Kidney tubule cell (primary cell): ENCODE results near the gene SRSF6.
A peak's percentile ranks its signal among the peaks of the same experiment; 100 is the strongest.
"Not testable (repeated sequence)": the region's sequence is repeated elsewhere in the genome, so short reads cannot be mapped to it uniquely, and the experiment has no call there.

ENCODE experiments used
- DNase-seq: peaks from one replicate; pipeline ENCODE4 v3.0.0-alpha.2; 2018; ENCODE audit warnings: low spot score

Gene SRSF6

DNA sequence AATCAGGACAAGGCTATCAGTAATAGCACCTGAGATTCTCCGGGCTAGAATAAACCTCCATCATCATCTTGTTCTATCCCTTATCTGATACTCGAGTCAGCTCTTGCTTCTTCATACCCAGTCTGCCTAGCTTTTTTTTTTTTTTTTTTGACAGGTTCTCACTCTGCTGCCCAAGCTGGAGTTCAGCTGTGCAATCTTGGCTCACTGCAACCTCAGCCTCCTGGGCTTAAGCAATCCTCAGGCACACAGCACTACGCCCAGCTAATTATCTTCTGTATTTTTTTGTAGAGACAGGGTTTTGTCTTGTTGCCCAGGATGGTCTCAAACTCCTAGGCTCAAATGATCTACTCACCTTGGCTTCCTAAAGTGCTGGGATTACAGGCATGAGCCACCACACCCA is 19.5 kb downstream of the SRSF6 start:
- no peak for DNase-seq

DNA sequence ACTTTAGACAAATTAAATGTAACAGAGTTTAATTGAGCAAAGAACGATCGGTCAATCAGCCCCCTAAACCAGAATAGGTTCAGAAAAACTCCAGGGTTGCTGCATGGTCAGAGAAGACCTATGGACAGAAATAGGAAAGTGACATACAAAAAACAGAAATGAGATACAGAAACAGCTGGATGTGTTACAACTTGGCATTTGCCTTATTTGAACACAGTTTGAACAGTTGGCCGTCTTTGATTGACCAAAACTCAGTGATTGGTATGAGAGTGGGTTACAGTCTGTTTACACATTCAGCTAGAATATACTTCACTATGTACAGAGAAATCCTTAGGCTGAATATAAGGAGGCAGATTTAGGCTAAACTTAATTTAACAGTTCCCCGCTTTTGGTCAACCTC is 19.9 kb downstream of the SRSF6 start:
- no peak for DNase-seq

GRCh38 chr20:43490038-43490437 is 32.3 kb downstream of the SRSF6 start:
- DNase-seq: no peak

GRCh38 chr20:43492101-43492500 is 34.4 kb downstream of the SRSF6 start:
- no peak for DNase-seq

- DNase-seq: no peak
Observed at GRCh38 chr20:43495388-43495787, 37.7 kb downstream of the SRSF6 start.

DNA sequence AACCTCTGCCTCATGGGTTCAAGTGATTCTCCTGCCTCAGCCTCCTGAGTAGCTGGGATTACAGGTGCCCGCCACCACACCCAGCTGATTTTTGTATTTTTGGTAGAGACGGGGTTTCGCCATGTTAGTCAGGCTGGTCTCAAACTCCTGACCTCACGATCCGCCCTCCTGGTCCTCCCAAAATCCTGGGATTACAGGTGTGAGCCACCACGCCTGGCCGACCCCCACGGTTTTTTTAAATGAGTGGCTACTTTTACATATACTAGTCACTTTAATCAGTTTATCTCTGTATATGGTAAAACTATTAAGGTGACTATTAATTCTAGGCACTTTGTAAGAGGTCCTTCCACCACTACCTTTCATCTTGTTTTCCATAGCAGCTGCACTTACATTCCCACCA is 44.3 kb downstream of the SRSF6 start:
- not testable (repeated sequence) for DNase-seq

DNA sequence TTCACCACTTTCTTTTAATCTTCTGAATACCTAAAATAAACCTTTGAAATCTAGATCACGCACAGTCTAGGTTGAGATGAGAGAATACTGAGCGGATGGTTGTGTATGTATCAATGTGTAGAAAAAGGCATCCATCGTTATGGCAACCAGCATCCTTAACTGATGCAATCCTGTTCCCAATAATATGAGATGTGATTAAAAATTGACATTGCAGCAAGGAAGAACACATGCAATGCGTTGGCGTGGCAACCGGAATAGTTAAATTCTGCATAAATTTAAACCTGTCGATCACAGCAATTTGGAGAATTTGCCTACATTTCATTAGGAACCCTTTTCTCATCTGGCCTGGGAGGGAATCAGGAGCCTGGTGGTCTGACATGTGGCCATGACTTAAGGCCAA is 48.5 kb downstream of the SRSF6 start:
- no peak for DNase-seq

DNA sequence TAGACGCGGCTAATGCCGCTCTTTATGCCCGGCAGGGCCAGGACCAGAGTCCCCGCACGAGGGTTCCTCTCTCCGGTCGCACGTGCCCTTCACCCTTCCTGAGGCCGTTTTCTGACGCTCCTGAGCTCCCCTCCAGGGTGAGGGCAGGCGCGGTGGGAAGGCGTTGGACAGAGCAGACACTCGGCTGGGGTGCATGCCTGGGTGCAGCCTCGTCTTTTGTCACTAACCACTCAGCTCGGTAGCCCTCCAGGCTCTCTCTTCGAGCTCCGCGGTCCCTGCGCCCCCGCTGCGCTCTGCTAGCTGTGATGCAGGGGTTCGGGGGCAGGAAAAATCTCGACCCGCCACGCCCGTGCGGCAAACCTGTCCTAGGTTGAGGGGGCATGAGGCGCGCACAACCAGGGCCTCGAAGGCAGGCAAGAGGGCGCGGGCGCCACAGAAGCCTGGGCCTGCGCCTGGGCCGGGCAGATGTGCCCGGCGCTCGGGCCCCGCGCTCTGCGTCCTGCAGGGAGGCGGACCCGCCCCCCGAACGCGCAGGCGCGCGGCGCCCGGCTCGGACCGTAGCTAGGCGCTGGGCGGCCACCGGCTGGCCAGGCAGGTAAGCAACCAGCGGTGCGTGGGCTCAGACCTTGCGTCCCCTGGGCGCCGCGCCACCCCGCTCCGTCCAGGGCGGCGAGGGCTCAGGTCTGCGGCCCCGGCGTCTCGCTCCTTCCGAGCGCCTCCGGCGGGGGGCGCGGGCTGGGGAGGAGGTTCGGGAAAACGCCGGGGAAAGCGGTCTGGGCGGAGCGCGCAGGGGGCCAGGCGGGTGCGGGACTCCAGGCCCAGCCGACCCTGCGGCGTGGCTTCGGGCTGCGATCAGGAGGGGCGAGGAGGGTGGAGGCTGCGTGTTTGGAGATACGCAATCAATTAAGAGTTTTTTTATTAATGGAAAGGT is 49.7 kb downstream of the SRSF6 start, which contains the start of gene L3MBTL1:
Gene L3MBTL1 (plus strand): TSS at position 548 of the 931 bp plus-strand sequence. CDS start 5,807 bp downstream, outside the sequence.
- peak; percentile 77 for DNase-seq

DNA sequence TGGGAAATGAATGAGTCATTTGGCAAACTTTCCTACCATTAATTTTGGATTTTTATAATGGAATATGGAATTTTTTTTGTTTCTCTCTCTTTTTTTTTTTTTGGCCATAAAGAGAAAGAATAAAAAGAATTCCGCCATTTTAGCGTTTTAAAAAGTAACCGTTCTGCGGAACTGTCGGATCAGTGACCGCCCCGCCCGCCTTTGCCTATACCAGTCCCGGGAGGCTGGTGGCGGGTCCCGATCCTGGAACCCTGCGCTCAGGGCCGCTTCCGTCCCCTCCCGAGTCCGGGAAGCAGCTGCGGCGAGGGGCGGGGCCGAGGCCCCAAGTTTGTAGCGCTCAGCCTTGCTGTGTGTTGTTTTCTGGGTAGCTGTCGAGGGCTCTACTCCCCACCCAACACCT is 50.4 kb downstream of the SRSF6 start:
- DNase-seq: peak; percentile 5

DNA sequence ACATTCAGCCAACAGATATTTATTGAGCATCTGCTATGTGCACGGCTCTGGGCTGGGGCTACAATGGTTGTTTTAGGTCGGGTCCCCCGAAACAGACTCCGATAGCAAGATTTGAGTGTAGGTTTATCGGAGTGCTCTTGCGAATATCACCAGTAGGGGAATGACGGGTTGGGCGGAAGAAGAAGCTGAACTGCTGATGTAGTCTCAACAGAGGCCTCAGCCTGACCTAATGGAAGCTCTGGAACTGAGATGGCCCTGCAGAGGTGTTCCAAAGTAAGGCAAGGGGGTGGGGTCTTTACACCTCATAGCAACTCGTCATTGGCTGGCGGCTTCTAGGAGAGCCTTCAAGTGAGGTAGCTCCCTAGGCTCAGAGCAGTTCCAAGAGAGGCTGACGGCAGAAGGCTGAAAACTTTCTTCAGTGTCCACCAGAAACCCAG is 50.9 kb downstream of the SRSF6 start:
- no peak for DNase-seq

DNA sequence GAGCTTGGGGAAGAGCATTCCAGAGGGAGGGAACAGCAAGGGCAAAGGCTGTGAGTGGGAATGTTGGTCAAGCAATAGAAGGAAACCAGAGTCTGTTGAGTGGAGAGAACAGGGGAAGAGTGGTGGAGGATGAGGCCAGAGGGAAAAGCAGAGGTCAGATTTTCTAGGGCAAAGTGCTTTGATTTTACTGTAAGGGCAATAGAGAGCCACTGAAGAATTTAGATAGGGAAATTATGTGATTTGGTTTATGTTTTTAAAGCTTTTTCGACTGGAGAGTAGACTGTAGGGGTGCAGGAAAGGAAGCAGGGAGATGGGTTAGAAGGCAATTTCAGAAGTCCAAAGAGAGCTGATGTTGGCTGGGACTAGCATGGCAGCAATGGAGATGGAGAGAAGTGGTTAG is 54.2 kb downstream of the SRSF6 start:
- peak; percentile 25 for DNase-seq

GRCh38 chr20:43513372-43513930 is 55.8 kb downstream of the SRSF6 start:
- DNase-seq: no peak
